ENCODE data around the gene FCMR.

The FCMR gene

GRCh38 chr1:206921772-206922265 lies at the start of gene FCMR:
TSS of gene FCMR (minus strand) at chr1:206921941. CDS start at chr1:206921854, 87 bp downstream.
- no peak for DNase-seq (ENCODE audit: low read depth)

- DNase-seq (ENCODE audit: low read depth), result no peak
These were observed 49.4 kb upstream of the FCMR start for GRCh38 chr1:206971029-206971655.

GRCh38 chr1:206970446-206970845 lies 48.7 kb upstream of the FCMR start, which contains the start of gene FCAMR:
TSS of gene FCAMR (minus strand) at chr1:206970460. CDS start at chr1:206970125, 335 bp downstream.
- DNase-seq (ENCODE audit: low read depth), result no peak

GRCh38 chr1:206969090-206969489 lies 47.3 kb upstream of the FCMR start:
- DNase-seq (ENCODE audit: low read depth), result no peak

- DNase-seq (ENCODE audit: low read depth), result no peak
These were observed 45.5 kb upstream of the FCMR start for GRCh38 chr1:206967096-206967849.

GRCh38 chr1:206965781-206966180 lies 44.0 kb upstream of the FCMR start:
- DNase-seq (ENCODE audit: low read depth), result no peak

- no peak for DNase-seq (ENCODE audit: low read depth)
These were observed 42.0 kb upstream of the FCMR start for GRCh38 chr1:206963740-206964139.

GRCh38 chr1:206963119-206963712 lies 41.5 kb upstream of the FCMR start:
- DNase-seq (ENCODE audit: low read depth), result no peak

GRCh38 chr1:206962272-206962671 lies 40.5 kb upstream of the FCMR start:
- DNase-seq (ENCODE audit: low read depth), result no peak

- DNase-seq (ENCODE audit: low read depth), result no peak
These were observed 39.9 kb upstream of the FCMR start for GRCh38 chr1:206961668-206962067.

GRCh38 chr1:206960676-206961386 lies 39.1 kb upstream of the FCMR start:
- DNase-seq (ENCODE audit: low read depth), result no peak

- no peak for DNase-seq (ENCODE audit: low read depth)
These were observed 36.4 kb upstream of the FCMR start for GRCh38 chr1:206958144-206958543.

- no peak for DNase-seq (ENCODE audit: low read depth)
These were observed 35.9 kb upstream of the FCMR start for GRCh38 chr1:206957639-206958038.

- DNase-seq (ENCODE audit: low read depth), result no peak
These were observed 34.0 kb upstream of the FCMR start for GRCh38 chr1:206955476-206956451.

- no peak for DNase-seq (ENCODE audit: low read depth)
These were observed 33.0 kb upstream of the FCMR start for GRCh38 chr1:206954459-206955342.

- DNase-seq (ENCODE audit: low read depth), result no peak
These were observed 31.9 kb upstream of the FCMR start for GRCh38 chr1:206953626-206954025.

- DNase-seq (ENCODE audit: low read depth), result no peak
These were observed 31.4 kb upstream of the FCMR start for GRCh38 chr1:206953126-206953525.

GRCh38 chr1:206952171-206952570 lies 30.4 kb upstream of the FCMR start:
- no peak for DNase-seq (ENCODE audit: low read depth)

- DNase-seq (ENCODE audit: low read depth), result no peak
These were observed 29.8 kb upstream of the FCMR start for GRCh38 chr1:206951318-206952100.

Measured in HS-5 (cell line).